GM13977 (cell line): ENCODE data around the gene MYL5.
"Not testable (repeated sequence)": the region's sequence is repeated elsewhere in the genome, so short reads cannot be mapped to it uniquely, and the experiment has no call there.

Experiments used
- DNase-seq: peaks from one replicate; pipeline ENCODE4 v3.0.0; 2012; ENCODE audit warnings: low spot score
- in situ Hi-C: fragments of 300-500 bp; cut with MboI; formaldehyde crosslinking; loops from one replicate; pipeline ENCODE4 v1.12.0; 2022; ENCODE audit warnings: low sequenced_read_pairs, low pct_unique_long_range_greater_than_20kb, mixed read lengths, inconsistent platforms; ENCODE audit not compliant: unreplicated experiment
- TF ChIP-seq, protein P1 (sequence below): IDR thresholded peaks from 2 replicates; pipeline ENCODE4 v1.5.1; 2012; ENCODE audit warnings: mild to moderate bottlenecking, control low read depth; ENCODE audit not compliant: insufficient read depth; ENCODE audit errors: extremely low read depth, missing control alignments

The MYL5 gene

GRCh38 chr4:632926-633325, 41.4 kb upstream of the MYL5 start:
- TF ChIP-seq, protein P1, sequence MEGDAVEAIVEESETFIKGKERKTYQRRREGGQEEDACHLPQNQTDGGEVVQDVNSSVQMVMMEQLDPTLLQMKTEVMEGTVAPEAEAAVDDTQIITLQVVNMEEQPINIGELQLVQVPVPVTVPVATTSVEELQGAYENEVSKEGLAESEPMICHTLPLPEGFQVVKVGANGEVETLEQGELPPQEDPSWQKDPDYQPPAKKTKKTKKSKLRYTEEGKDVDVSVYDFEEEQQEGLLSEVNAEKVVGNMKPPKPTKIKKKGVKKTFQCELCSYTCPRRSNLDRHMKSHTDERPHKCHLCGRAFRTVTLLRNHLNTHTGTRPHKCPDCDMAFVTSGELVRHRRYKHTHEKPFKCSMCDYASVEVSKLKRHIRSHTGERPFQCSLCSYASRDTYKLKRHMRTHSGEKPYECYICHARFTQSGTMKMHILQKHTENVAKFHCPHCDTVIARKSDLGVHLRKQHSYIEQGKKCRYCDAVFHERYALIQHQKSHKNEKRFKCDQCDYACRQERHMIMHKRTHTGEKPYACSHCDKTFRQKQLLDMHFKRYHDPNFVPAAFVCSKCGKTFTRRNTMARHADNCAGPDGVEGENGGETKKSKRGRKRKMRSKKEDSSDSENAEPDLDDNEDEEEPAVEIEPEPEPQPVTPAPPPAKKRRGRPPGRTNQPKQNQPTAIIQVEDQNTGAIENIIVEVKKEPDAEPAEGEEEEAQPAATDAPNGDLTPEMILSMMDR: no peak
- in situ Hi-C loops: no loop called here
- DNase-seq: no peak

GRCh38 chr4:633406-633805, 40.9 kb upstream of the MYL5 start:
- TF ChIP-seq, protein P1: no peak
- in situ Hi-C loops: no loop called here
- no peak for DNase-seq

DNA sequence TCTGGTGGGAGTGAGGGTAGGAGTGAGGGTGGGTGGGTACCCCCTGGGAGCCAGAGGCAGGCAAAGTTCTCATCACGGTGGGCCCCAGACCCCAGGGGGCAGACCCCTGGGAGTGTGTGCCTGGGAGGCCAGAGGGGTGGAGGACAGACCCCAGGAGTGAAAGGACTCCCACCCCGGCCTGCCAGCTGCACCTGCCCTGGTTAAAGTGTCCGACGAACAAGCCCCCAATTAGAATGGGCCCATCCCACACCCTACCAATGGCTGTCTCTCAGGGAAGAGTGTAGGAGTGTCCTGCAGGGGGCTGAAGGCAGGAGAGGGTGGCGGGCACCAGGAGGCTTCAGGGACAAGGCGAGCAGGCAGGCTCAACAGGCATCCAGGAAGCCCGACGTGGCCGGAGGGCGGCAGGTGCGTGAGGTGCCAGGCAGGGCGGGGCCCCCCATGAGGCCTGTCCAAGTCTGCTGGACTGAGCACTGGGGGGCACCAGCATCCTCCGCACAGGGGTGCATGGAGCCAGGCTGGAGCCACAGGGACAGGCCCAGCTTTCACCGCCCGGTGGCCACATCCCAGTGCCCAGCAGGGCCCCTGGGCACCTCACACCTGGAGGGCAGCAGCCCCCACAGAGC, 40.3 kb upstream of the MYL5 start:
- DNase-seq: no peak
- TF ChIP-seq, protein P1: no peak
- in situ Hi-C loops: no loop called here

DNA sequence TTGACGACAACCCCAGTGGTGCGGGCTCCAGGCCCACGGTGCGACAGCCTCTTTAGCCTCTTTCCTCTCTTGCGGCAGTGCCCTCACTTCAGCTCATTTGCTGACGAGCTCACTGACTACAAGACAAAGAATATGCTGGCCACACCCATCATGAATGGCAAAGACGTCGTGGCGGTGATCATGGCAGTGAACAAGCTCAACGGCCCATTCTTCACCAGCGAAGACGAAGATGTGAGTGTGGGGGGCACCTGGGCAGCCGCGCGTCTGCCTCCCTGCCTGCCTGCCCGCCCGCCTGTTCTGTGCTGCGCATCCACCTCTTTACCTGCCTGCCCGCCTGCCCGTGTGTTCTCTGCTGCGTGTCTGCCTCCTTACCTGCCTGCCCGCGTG, 39.8 kb upstream of the MYL5 start:
- DNase-seq: no peak
- TF ChIP-seq, protein P1: no peak
- in situ Hi-C loops: no loop called here

GRCh38 chr4:635066-635835, 39.1 kb upstream of the MYL5 start:
- DNase-seq, in situ Hi-C loops: not testable (repeated sequence)

DNA sequence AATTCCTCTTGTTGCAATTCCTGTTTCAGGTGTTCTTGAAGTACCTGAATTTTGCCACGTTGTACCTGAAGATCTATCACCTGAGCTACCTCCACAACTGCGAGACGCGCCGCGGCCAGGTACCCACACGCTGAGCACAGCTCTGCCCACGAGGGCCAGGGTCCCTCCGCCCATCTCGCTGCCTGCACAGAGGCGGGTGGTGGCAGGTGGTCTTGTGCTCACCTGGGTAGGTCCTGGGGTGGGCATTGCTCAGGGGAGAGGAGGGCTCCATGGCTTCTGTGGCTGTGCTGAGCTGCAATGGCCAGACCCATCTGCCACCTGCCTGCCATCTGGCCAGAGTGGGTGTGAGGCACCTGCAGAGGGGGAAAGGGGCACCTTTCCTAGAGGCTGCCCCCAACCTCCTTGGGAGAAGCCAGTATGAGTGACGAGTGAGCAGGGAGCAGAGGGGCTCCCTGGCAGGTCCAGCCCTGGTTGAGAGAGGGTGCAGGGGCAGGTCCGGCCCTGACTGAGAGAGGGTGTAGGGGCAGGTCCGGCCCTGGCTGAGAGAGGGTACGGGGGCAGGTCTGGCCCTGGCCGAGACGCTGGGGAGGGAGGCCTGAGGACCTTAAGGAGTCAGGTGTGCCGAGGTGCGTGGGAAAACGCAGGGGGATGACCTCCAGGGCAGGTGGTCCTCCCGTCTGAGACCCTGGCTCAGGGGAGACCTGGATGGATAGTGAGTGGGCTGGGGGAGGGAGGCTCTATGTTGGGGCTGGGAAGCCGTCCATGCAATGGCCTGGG, 38.3 kb upstream of the MYL5 start:
- TF ChIP-seq, protein P1: no peak
- in situ Hi-C loops: no loop called here
- no peak for DNase-seq
